OCI-LY1 (cell line): ENCODE measurements around the gene NUMB.

ENCODE experiments used
- CTCF ChIP-seq: fragments of 200-600 bp; sonication (generic), shearing (Covaris generic); IDR thresholded peaks from 2 replicates; pipeline ENCODE4 v1.5.1; 2017; ENCODE audit warnings: mild to moderate bottlenecking, antibody characterized with exemption, low read length, moderate library complexity, mixed read lengths
- EZH2 ChIP-seq: fragments of 200-600 bp; sonication (generic), shearing (Covaris generic); IDR thresholded peaks from 2 replicates; pipeline ENCODE4 v1.8.0; 2017; ENCODE audit warnings: borderline replicate concordance, mixed run types, mild to moderate bottlenecking, antibody characterized with exemption, low read length, moderate library complexity, mixed read lengths

GRCh38 chr14:73255005-73255400 is 203.3 kb downstream of the NUMB start:
- no peak for TF ChIP-seq CTCF
- no peak for TF ChIP-seq EZH2
